B cell (primary cell): ENCODE data around the gene NOL3. TPM values are rescaled to one million over a fixed set of nuclear protein-coding genes. Genes with fewer than 3 reads are reported as not detected.

Experiments used
- ATAC-seq: fragments of 200-7000 bp; cut with Tn5 transposase; one replicate; pipeline ENCODE4 v1.10.0; 2021; ENCODE audit warnings: low read depth, mild to moderate bottlenecking, moderate number of reproducible peaks, moderate library complexity
- CTCF ChIA-PET: fragments of 350-600 bp; sonication (Branson Sonifier 250); formaldehyde crosslinking; loops from one replicate; lab custom pipeline; 2021; ENCODE audit warnings: antibody characterized with exemption, inconsistent platforms; lab: Charles Lee
- POLR2A ChIA-PET: fragments of 350-600 bp; sonication (Branson Sonifier 250); formaldehyde crosslinking; loops from one replicate; lab custom pipeline; 2021; ENCODE audit warnings: antibody characterized with exemption; lab: Charles Lee
- DNase-seq: peaks from one replicate; pipeline ENCODE4 v3.0.0; 2013
- H2AFZ ChIP-seq: 2 replicates; pipeline ENCODE4 v1.6.1; 2012; ENCODE audit warnings: mild to moderate bottlenecking, low read depth, low read length; ENCODE audit not compliant: insufficient read depth, poor library complexity, severe bottlenecking
- H3K27ac ChIP-seq, 2 donors: 1 replicate in 1 of 2; 2 replicates in 1 of 2; pipeline ENCODE4 v1.5.1; 2012 to 2013; ENCODE audit warnings: low read length in 2 of 2, mild to moderate bottlenecking in 2 of 2, moderate library complexity in 1 of 2
- H3K27me3 ChIP-seq, 4 experiments: fragments of 200-600 bp in 1 of 4; sonication (generic) in 1 of 4; replicated peaks in 1 of 4; 1 replicate in 2 of 4; 2 replicates in 2 of 4; pipeline versions ENCODE4 v1.6.1 to v1.7.0; 2013 to 2016; ENCODE audit warnings: low read length in 3 of 4, mild to moderate bottlenecking in 2 of 4, mixed read lengths in 1 of 4, moderate library complexity in 1 of 4; ENCODE audit not compliant: insufficient read depth in 4 of 4, control insufficient read depth in 3 of 4; ENCODE audit errors: control extremely low read depth in 1 of 4
- H3K36me3 ChIP-seq, 2 experiments: replicated peaks in 1 of 2; 1 replicate in 1 of 2; 2 replicates in 1 of 2; pipeline versions ENCODE4 v1.6.1 to v1.7.1; 2013; ENCODE audit warnings: low read length in 1 of 2; ENCODE audit not compliant: insufficient read depth in 2 of 2, control insufficient read depth in 1 of 2; ENCODE audit errors: control extremely low read depth in 1 of 2, extremely low read depth in 1 of 2
- H3K4me1 ChIP-seq, 2 donors: fragments of 200-600 bp in 1 of 2; sonication (generic) in 1 of 2; 1 replicate in 1 of 2; 2 replicates in 1 of 2; pipeline versions ENCODE4 v1.5.1 to v1.6.1; 2013 to 2017; ENCODE audit warnings: low read length in 2 of 2; ENCODE audit not compliant: control insufficient read depth in 2 of 2, insufficient read depth in 2 of 2
- H3K4me2 ChIP-seq: replicated peaks from 2 replicates; pipeline ENCODE3; 2012; ENCODE audit warnings: mild to moderate bottlenecking, low read depth, low read length; ENCODE audit not compliant: poor library complexity, severe bottlenecking
- H3K4me3 ChIP-seq, 5 experiments: fragments of 200-600 bp in 1 of 5; sonication (generic) in 1 of 5; 1 replicate in 3 of 5; 2 replicates in 2 of 5; pipeline versions ENCODE4 v1.5.1 to v1.7.0; 2011 to 2016; ENCODE audit warnings: low read length in 4 of 5, mild to moderate bottlenecking in 4 of 5, low read depth in 2 of 5, control low read depth in 1 of 5, moderate library complexity in 1 of 5; ENCODE audit not compliant: insufficient read depth in 1 of 5; ENCODE audit errors: control extremely low read depth in 1 of 5, extremely low read depth in 1 of 5
- H3K79me2 ChIP-seq: fragments of 200-600 bp; sonication (generic); one replicate; pipeline ENCODE4 v1.6.0; 2016; ENCODE audit warnings: low read length; ENCODE audit not compliant: control insufficient read depth, insufficient read depth
- H3K9ac ChIP-seq: fragments of 200-600 bp; sonication (generic); 2 replicates; pipeline ENCODE4 v1.6.1; 2017; ENCODE audit warnings: mild to moderate bottlenecking, low read length, moderate library complexity
- H3K9me3 ChIP-seq, 3 donors: one replicate each; pipeline versions ENCODE4 v1.6.1 to v1.7.1; 2013; ENCODE audit warnings: low read length in 2 of 3; ENCODE audit not compliant: control insufficient read depth in 2 of 3, insufficient read depth in 1 of 3; ENCODE audit errors: control extremely low read depth in 1 of 3
- H4K20me1 ChIP-seq: 2 replicates; pipeline ENCODE4 v1.6.0; 2012; ENCODE audit warnings: mild to moderate bottlenecking, low read length; ENCODE audit not compliant: insufficient read depth, control insufficient read depth, poor library complexity, severe bottlenecking
- H3K27ac Mint-ChIP-seq: one replicate; pipeline ENCODE4 v1.8.0; 2021; ENCODE audit warnings: mixed read lengths
- H3K27me3 Mint-ChIP-seq: one replicate; pipeline ENCODE4 v1.8.0; 2021; ENCODE audit warnings: mixed read lengths
- H3K4me1 Mint-ChIP-seq: one replicate; pipeline ENCODE4 v1.8.0; 2021; ENCODE audit warnings: mixed read lengths
- H3K4me3 Mint-ChIP-seq: one replicate; pipeline ENCODE4 v1.8.0; 2021; ENCODE audit warnings: mixed read lengths
- H3K9me3 Mint-ChIP-seq: one replicate; pipeline ENCODE4 v1.8.0; 2022; ENCODE audit warnings: mixed read lengths; ENCODE audit not compliant: insufficient read depth
- EZH2 ChIP-seq: IDR thresholded peaks from 2 replicates; pipeline ENCODE4 v1.6.1; 2012; ENCODE audit warnings: borderline replicate concordance, low read depth, mild to moderate bottlenecking, moderate library complexity, low read length; ENCODE audit not compliant: insufficient read depth, poor library complexity, severe bottlenecking
- WGBS: methylation state at CpG from one replicate; pipeline ENCODE4 v1.1.5; 2013; ENCODE audit warnings: missing lambda C conversion rate; ENCODE audit not compliant: insufficient coverage; 5-methylcytosine and 5-hydroxymethylcytosine counted together
- intact Hi-C: fragments of 100-400 bp; cut with micrococcal nuclease; formaldehyde crosslinking; loops from one replicate; pipeline ENCODE4 v1.10.0; 2022
- polyA plus RNA-seq: library from polyadenylated mRNA; depleted of rRNA; stranded (reverse); fragments of >200 nt; gene quantifications from 2 replicates; pipeline ENCODE4 v1.2.3, GENCODE V29; 2012
- total RNA-seq, 2 donors: library from RNA; stranded (reverse); fragments of 120-200 nt in 1 of 2; gene quantifications; 1 replicate in 1 of 2; 2 replicates in 1 of 2; pipeline versions ENCODE4 v1.2.3 to v1.2.4, GENCODE V29; 2013 to 2022
- TF ChIP-seq, protein P1 (sequence below): fragments of 200-600 bp; IDR thresholded peaks from one replicate; pipeline ENCODE4 v1.8.0; 2022; ENCODE audit warnings: antibody characterized with exemption, mild to moderate bottlenecking

The NOL3 gene
- total and polyA plus RNA-seq, 2 donors (not counting 1 experiment from before 2014, with no cell fraction given): 0.60 to 0.96 TPM

GRCh38 chr16:67206838-67207248 lies 36.5 kb downstream of the NOL3 start:
- Mint-ChIP-seq H3K9me3 (no peaks in the 10 kb centered on the region), H3K27ac (no peak overlapping the region), H3K4me3 (no peak overlapping the region), H3K4me1 (no peaks in the 10 kb centered on the region), H3K27me3 (no peaks in the 10 kb centered on the region)
- Histone ChIP-seq H4K20me1 (no peaks in the 10 kb centered on the region), H2AFZ (no peak overlapping the region), H3K9me3 (no peaks in the 10 kb centered on the region), H3K9ac (no peak overlapping the region), H3K4me3 (no peak overlapping the region), H3K4me1 (no peaks in the 10 kb centered on the region), H3K27me3 (no peaks in the 10 kb centered on the region), H3K4me2 (no peak overlapping the region), H3K27ac (no peak overlapping the region), H3K36me3 (peaks cover 0 to 16% of the 10 kb centered on the region in 2 experiments), H3K79me2 (no peaks in the 10 kb centered on the region)
- CTCF ChIA-PET: no interaction called here
- intact Hi-C loops: no loop called here
- DNase-seq (no peak), ATAC-seq (no peak)
- no peak for TF ChIP-seq EZH2
- TF ChIP-seq, protein P1, sequence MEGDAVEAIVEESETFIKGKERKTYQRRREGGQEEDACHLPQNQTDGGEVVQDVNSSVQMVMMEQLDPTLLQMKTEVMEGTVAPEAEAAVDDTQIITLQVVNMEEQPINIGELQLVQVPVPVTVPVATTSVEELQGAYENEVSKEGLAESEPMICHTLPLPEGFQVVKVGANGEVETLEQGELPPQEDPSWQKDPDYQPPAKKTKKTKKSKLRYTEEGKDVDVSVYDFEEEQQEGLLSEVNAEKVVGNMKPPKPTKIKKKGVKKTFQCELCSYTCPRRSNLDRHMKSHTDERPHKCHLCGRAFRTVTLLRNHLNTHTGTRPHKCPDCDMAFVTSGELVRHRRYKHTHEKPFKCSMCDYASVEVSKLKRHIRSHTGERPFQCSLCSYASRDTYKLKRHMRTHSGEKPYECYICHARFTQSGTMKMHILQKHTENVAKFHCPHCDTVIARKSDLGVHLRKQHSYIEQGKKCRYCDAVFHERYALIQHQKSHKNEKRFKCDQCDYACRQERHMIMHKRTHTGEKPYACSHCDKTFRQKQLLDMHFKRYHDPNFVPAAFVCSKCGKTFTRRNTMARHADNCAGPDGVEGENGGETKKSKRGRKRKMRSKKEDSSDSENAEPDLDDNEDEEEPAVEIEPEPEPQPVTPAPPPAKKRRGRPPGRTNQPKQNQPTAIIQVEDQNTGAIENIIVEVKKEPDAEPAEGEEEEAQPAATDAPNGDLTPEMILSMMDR: no peak
- POLR2A ChIA-PET: no interaction called here
- WGBS: 100% methylated on average over 3 of the region's 3 CpGs

DNA sequence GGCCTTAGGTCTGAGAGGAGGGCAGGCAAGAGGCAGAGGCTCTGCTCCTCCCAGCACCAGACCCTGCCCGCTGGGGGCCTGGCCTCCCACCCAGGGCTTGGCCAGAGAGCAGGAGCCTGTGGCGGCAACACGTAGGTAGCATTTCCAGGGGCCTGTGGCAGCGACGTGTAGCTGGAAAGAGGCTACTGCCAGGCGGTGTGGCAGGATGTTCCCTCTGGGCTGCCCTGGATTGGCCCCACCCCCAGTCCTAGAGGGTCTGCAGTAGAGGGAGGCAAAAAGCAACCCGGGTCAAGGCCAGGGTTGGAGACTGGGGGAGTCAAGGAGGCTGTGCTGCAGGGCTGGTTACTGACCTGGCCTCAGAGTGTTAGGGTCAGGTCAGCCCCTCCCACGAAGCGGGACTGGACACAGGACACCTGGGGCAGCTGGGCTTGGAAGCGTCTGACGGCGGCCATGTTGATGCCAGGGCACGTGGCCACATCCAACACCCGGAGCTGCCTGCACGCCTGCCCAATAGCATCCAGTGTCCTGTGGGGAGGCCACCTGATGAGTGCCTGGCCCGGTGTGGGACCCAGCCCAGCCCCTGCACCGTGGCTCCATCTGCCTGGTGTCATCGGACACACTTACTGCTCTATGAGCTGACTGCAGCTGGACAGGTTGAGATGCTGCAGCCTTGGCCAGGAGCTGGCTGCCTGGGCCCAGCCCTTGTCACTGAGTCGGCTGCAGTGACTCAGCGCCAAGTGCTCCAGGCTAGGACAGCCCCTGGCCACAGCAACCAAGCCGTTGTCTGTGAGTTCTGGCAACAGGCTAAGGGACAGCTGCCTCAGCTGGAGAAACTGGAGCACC lies 37.1 kb downstream of the NOL3 start:
- H2AFZ ChIP-seq: no peak overlapping the region
- no peaks in the 10 kb centered on the region for H3K9me3 ChIP-seq
- CTCF ChIA-PET: interaction anchor here (1.2 kb wide), 1 partner anchor 10 kb away, joined by 3 read pairs; no protein-coding TSS in a partner anchor
- H3K4me1 ChIP-seq: no peaks in the 10 kb centered on the region
- H3K27ac ChIP-seq: no peak overlapping the region
- DNase-seq (no peak), ATAC-seq (no peak)
- POLR2A ChIA-PET: no interaction called here
- Mint-ChIP-seq H3K9me3 (no peaks in the 10 kb centered on the region), H3K27me3 (no peaks in the 10 kb centered on the region), H3K4me3 (no peak overlapping the region), H3K4me1 (no peaks in the 10 kb centered on the region), H3K27ac (no peak overlapping the region)
- H4K20me1 ChIP-seq: no peaks in the 10 kb centered on the region
- H3K4me3 ChIP-seq: no peak overlapping the region
- H3K79me2 ChIP-seq: no peaks in the 10 kb centered on the region
- H3K36me3 ChIP-seq: peaks cover 0 to 11% of the 10 kb centered on the region in 2 experiments
- H3K9ac ChIP-seq: no peak overlapping the region
- intact Hi-C loops: no loop called here
- TF ChIP-seq EZH2: no peak
- TF ChIP-seq, protein P1: no peak
- H3K4me2 ChIP-seq: no peak overlapping the region
- H3K27me3 ChIP-seq: no peaks in the 10 kb centered on the region
- WGBS: 95% methylated on average over 21 of the region's 21 CpGs
